Chondrocyte (in vitro differentiated cells): ENCODE measurements around the gene FAM222A. TPM values are rescaled to one million over a fixed set of nuclear protein-coding genes. Genes with fewer than 3 reads are reported as not detected.

Source experiments
- DNase-seq: peaks from one replicate; pipeline ENCODE4 v3.0.0; 2021; ENCODE audit warnings: mixed read lengths, low spot score
- H3K27ac Mint-ChIP-seq: one replicate; pipeline ENCODE4 v1.8.0; 2021; ENCODE audit warnings: mild to moderate bottlenecking, moderate library complexity, mixed read lengths; ENCODE audit not compliant: unreplicated experiment
- H3K27me3 Mint-ChIP-seq: 2 replicates; pipeline ENCODE4 v1.8.0; 2021; ENCODE audit warnings: low read depth, mixed read lengths
- H3K36me3 Mint-ChIP-seq: 2 replicates; pipeline ENCODE4 v1.8.0; 2021; ENCODE audit warnings: low read depth, mixed read lengths
- H3K4me1 Mint-ChIP-seq: 2 replicates; pipeline ENCODE4 v1.8.0; 2021; ENCODE audit warnings: low read depth, mild to moderate bottlenecking, mixed read lengths
- H3K4me3 Mint-ChIP-seq: one replicate; pipeline ENCODE4 v1.8.0; 2021; ENCODE audit warnings: mild to moderate bottlenecking, moderate library complexity, mixed read lengths; ENCODE audit not compliant: unreplicated experiment
- H3K9me3 Mint-ChIP-seq: 2 replicates; pipeline ENCODE4 v1.8.0; 2021; ENCODE audit warnings: low read depth, mixed read lengths
- total RNA-seq: library from RNA; stranded (reverse); gene quantifications from 3 replicates; pipeline ENCODE4 v1.2.1, GENCODE V29; 2021
- TF ChIP-seq, protein P1 (sequence below): fragments of 200-600 bp; sonication (generic); IDR thresholded peaks from 2 replicates; pipeline ENCODE4 v1.5.0; 2021; ENCODE audit warnings: antibody characterized with exemption, mild to moderate bottlenecking, moderate library complexity

The FAM222A gene
- total RNA-seq, 1 donor from 2014 or later: 1.0 TPM

DNA sequence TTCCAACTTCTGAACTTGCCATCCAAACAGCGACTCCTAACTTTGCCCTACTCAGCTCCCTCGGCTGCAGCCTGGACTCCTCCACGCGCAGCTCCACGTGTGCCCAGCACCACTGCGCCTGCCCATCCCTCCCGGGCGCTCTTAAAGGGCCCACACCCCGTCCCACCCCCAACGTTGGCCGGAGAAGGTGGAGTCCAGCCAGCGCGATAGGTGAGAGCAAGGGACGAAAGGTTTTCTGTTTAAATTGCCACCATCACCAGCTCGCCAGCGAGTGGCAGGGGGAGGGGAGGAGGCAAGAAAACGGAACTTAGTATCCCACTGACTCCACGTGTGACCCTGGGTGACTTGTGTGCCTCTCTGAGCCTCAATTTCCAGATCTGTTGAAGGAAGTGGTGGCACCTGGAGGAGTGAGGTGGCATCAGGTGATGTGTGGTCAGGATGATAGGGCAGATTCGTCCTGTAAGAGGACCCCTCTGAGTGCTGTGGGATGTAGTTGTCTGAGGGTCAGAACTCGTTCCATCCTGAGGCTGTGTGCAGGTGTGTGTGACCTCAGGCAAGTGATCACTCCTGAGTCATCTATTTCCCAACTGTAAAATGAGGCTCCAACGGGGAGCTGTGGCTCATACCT is 59.9 kb downstream of the FAM222A start:
- Mint-ChIP-seq H3K4me3 (no peak overlapping the region), H3K27ac (no peak overlapping the region), H3K36me3 (no peaks in the 10 kb centered on the region), H3K4me1 (no peaks in the 10 kb centered on the region), H3K27me3 (peaks cover 3% of the 10 kb centered on the region), H3K9me3 (no peaks in the 10 kb centered on the region)
- TF ChIP-seq, protein P1, sequence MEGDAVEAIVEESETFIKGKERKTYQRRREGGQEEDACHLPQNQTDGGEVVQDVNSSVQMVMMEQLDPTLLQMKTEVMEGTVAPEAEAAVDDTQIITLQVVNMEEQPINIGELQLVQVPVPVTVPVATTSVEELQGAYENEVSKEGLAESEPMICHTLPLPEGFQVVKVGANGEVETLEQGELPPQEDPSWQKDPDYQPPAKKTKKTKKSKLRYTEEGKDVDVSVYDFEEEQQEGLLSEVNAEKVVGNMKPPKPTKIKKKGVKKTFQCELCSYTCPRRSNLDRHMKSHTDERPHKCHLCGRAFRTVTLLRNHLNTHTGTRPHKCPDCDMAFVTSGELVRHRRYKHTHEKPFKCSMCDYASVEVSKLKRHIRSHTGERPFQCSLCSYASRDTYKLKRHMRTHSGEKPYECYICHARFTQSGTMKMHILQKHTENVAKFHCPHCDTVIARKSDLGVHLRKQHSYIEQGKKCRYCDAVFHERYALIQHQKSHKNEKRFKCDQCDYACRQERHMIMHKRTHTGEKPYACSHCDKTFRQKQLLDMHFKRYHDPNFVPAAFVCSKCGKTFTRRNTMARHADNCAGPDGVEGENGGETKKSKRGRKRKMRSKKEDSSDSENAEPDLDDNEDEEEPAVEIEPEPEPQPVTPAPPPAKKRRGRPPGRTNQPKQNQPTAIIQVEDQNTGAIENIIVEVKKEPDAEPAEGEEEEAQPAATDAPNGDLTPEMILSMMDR: no peak
- peak; percentile 72 for DNase-seq

DNA sequence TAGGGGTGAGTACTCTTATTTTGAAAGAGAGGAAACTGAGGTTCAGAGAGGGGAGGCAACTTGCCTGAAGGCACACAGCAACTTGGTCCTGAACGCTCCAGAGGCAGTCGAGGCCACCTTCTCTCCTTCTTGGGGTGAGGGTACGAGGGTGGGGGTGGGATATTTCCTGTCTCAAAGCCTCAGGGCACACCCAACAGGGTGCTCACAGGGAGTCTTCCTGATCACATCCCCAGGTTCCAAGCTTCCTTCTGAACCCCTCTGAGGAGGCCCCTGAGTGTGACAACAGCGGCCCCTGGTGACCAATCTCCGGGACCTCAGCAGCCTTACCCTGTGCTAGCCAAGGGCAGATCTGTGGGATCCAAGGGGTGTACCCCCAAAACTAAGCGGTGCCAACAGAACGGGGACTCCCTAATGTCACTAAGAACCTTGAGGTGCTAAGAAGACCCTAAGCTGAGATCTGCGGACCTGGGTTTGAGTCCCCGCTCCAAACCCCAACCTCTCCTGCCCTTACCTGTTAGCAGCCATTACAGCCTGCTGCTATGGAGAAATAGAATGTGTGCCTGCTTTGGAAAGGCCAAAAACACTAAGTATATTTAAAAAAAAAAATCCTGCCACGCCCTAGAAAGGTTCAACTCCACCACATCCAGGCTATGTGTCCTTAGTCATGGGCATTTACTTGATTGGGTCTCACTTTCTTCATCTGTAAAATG is 61.7 kb downstream of the FAM222A start:
- H3K36me3 Mint-ChIP-seq: peaks cover 2% of the 10 kb centered on the region
- peak; percentile 77 for DNase-seq
- peaks cover 4% of the 10 kb centered on the region for H3K9me3 Mint-ChIP-seq
- no peak overlapping the region for H3K4me3 Mint-ChIP-seq
- no peaks in the 10 kb centered on the region for H3K4me1 Mint-ChIP-seq
- TF ChIP-seq, protein P1: peak; percentile 96
- peaks cover 3% of the 10 kb centered on the region for H3K27me3 Mint-ChIP-seq
- H3K27ac Mint-ChIP-seq: no peak overlapping the region

DNA sequence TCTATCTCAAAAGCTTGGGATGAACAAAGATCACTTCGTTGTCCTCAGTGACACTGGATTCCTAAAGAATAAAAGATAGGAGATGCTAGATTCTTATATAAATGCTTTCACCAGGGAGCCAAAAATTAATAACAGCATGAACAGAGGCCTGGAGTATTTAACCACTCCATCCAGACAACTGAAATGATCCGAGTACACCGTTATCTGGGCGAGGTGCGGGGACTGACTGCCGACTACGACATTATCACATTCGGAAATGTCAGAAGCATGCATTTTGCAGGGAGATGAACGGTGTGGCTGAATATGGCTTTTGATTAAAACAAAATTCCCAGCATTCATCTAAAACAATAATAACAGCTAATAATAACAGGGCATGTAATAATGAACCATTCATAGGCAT is 63.0 kb downstream of the FAM222A start:
- no peak overlapping the region for H3K4me3 Mint-ChIP-seq
- H3K27ac Mint-ChIP-seq: no peak overlapping the region

DNA sequence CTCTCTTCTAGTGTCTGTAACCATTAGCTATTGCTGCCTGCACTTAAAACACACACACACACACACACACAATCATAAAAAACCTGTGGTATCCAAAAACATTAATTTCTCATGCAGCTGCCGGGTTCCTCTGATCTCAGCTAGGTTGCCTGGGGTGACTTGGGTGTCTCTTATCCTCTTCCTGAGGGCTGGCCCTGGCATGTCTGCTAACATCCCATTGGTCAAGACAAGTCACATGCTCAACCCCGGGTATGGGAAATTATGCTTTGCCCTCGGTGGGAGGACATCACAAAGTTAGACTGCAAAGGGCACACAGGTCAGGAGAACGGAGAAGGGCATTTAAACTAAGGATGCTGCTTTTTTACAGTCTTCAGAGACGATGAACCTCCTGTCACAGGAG is 63.9 kb downstream of the FAM222A start:
- DNase-seq: peak; percentile 13
- Mint-ChIP-seq H3K27ac (no peak overlapping the region), H3K4me1 (no peaks in the 10 kb centered on the region), H3K4me3 (no peak overlapping the region), H3K9me3 (peaks cover 4% of the 10 kb centered on the region), H3K36me3 (peaks cover 2% of the 10 kb centered on the region), H3K27me3 (peaks cover 3% of the 10 kb centered on the region)
- TF ChIP-seq, protein P1: no peak

More for the DNA sequence above, 63.0 kb downstream of the FAM222A start:
- Mint-ChIP-seq H3K9me3 (peaks cover 4% of the 10 kb centered on the region), H3K27me3 (peaks cover 3% of the 10 kb centered on the region), H3K36me3 (peaks cover 2% of the 10 kb centered on the region), H3K4me1 (no peaks in the 10 kb centered on the region)
- TF ChIP-seq, protein P1: no peak
- DNase-seq: peak; percentile 13

DNA sequence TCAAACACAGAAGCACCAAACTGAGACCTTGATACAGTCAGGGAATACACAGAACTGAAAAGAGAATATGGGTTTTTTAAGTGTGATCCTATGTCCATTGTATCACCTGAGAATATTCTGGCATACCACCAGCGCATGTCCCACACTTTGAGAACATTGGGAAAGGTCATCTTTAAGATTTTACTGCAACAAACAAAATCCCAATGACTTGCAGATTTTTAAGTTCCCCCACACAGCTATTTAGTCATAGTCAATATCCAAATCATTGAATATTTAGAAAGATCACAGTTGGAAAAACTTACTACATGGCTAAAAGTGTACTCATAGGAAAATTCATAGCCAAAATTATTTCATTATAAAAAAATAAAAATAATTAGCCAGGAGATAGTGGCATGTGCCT is 65.1 kb downstream of the FAM222A start:
- H3K36me3 Mint-ChIP-seq: peaks cover 2% of the 10 kb centered on the region
- H3K9me3 Mint-ChIP-seq: peaks cover 4% of the 10 kb centered on the region
- H3K27me3 Mint-ChIP-seq: peaks cover 2% of the 10 kb centered on the region
- no peak overlapping the region for H3K27ac Mint-ChIP-seq
- no peak for DNase-seq
- no peak overlapping the region for H3K4me3 Mint-ChIP-seq
- no peaks in the 10 kb centered on the region for H3K4me1 Mint-ChIP-seq
- TF ChIP-seq, protein P1: no peak
